HG02938 (cell line): ENCODE measurements around the gene PPFIBP1.

ENCODE experiments used
- ATAC-seq: cut with Tn5 transposase; IDR thresholded peaks from one replicate; pipeline ENCODE4 v1.9.1; 2021; ENCODE audit warnings: mild to moderate bottlenecking, moderate library complexity; ENCODE audit not compliant: unreplicated experiment

PPFIBP1 gene

DNA sequence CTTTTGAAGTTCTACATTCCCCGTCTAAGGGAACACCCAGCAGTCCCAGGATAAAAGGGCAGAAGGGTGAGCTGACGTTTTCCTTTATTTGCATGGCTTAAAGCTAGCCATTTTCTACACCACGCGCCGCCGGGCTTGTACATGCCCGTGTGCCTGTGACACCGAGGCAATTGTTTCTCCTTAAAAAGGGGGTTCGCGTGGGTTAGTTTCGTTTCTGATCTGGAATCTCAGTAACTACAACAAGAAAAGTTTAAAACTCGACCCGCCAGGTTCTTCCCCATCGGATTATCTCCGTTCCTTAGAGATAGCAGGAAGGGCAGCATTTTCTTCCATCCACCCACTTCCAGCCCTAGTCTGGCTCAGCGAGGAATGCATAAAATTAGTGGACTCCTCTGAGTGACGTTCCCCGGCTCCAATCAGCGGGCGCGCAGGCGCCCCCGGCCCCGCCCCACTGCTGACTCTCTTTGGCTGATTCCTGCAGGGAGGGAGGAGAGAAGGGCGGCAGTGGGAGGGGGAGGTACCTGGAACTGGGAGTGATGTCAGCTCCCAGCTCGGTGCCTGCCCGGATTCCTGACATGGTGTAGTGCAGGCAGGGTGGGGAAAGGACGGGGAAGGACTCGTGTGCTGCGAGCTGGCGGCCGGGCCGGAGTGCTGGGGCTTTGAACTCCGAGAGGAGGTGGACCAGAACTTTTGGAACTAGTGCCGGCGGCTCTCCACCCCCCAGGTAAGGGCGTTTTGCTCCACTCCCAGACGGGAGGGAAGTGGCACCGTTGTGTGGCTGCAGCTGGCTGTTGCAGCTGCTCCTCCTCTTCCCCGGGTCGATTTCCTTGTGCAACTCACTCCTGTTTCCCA is at the start of gene PPFIBP1:
Gene PPFIBP1 (plus strand): TSS at position 565 of the 852 bp plus-strand sequence. CDS start 109,191 bp downstream, outside the sequence.
- peak; percentile 87 for ATAC-seq

GRCh38 chr12:27474344-27474743 is 49.7 kb upstream of the PPFIBP1 start:
- no peak for ATAC-seq

- ATAC-seq, result no peak
Measured at GRCh38 chr12:27477049-27477448, 47.0 kb upstream of the PPFIBP1 start.

DNA sequence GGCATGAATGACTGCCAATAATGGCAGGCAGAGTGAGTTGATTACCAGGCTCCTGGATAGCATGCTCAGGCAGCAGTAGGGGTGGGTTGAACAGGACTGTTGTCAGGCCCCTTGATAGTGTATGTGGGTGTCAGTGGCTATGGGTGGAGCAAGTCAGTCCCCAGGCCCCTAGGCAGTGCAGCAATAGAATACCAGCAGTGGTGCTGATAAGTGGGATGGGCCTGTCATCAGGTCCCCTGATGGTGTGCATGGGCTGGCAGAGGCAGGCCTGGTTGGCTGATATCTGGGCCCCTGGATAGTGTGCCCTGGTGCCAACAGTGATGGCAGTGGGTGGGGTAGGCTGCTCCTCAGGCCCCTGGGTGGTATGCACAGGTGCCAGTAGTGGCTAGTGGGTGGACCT is 45.1 kb upstream of the PPFIBP1 start:
- no peak for ATAC-seq

GRCh38 chr12:27480016-27480415 is 44.0 kb upstream of the PPFIBP1 start:
- ATAC-seq, result no peak

DNA sequence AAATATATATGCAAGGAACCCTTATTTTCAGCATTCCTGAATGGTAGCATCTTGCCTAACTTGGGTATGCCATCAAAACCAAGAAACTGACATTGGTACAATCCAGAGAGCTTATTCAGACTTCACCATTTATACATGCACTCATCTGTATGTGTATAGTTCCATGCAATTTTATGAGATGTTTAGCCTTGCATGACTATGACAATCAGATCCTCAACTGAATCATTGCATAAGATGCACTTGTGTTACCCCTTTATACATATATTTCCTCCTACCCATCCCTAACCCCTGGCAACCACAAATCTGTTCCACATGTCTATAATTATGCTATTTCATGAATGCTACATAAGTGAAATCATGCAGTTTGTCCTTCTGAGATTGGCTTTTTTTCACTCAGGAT is 37.0 kb upstream of the PPFIBP1 start:
- ATAC-seq, result no peak

- no peak for ATAC-seq
Measured at GRCh38 chr12:27488479-27488878, 35.5 kb upstream of the PPFIBP1 start.

- no peak for ATAC-seq
Measured at GRCh38 chr12:27491226-27491625, 32.8 kb upstream of the PPFIBP1 start.

DNA sequence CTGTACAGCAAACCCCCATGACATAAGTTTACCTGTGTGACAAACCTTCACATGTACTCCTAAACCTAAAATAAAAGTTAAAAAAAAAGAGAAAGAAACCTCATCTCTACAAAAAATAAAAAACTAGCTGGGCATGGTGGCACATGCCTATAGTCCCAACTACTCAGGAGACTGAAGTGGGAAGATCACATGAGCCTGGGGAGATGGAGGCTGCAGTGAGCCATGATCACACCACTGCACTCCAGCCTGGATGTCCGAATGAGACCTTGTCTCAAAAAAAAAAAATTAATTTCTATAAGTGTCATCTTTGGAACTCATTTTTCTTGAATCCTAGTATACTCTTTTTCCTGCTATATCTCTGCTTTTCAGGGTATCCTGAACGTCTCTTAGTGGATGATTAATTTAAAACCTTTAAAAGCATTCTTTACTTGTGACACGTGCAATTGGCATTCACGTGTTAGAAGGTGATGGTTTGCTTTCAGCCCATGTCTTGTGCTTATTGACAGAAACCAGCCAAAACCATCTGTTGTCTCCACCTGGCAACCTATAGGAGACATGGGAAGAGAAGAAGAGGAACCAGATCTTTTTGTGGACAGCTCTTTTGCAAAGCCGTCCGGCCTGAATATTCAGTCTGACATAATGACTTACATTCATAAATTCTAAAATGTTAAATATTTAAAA is 30.6 kb upstream of the PPFIBP1 start:
- no peak for ATAC-seq

GRCh38 chr12:27497446-27497845 is 26.6 kb upstream of the PPFIBP1 start:
- ATAC-seq, result no peak

DNA sequence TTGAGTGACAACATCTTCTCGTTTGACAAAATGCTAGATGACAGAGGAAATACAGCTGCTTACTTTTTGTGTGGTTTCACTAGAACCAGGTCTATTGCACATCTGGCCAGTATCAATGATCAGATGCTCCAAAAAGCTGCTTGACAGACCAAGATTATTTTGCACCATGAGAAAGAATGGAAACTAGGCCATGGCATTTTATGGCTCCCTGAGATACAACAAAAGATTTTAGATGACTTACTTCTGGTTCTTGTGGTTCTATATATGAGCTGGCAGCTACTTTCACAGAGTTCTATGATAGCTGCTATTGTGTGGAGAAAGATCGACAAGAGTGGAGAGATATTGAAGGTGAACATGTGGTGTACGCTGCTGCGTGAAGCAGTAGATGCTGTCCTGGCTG is 25.9 kb upstream of the PPFIBP1 start:
- ATAC-seq, result no peak

- no peak for ATAC-seq
Measured at GRCh38 chr12:27498761-27499160, 25.2 kb upstream of the PPFIBP1 start.

DNA sequence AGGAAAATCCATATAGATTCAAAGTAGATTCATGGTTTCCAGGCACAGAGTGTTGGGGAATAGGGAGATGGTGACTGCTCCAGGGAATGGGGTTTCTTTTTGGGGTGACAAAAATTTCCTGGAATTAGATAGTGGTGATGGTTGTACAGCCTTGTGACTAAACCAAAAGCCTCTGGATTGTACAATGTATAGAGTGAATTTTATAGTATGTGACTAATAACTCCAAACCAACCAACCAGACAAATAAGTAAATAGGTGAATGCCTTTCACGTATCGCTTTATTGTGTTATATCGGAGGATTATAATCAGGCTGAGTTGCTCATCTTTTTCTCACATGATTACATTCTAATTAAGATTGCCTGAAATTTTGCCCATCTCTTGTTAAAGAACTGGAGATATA is 24.6 kb upstream of the PPFIBP1 start:
- ATAC-seq, result no peak

DNA sequence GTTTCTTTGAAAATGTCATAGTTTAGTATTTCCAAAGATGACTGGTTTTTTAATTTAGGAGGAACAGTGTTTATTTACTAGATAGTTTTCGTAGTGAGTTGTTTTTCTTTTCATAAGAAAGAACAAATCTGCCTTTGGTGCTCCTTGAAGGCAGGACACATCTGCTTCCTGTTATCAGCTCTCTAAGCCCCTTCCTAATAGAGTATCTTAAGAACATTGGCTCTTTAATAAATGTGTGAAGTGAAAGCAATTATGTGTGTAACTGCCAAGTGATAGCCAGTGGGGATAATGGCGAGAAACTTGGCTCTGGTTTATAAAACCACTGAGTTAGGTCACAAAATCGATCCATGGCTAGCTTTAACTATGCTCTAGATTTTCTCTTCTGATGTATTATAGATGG is 23.5 kb upstream of the PPFIBP1 start:
- no peak for ATAC-seq

DNA sequence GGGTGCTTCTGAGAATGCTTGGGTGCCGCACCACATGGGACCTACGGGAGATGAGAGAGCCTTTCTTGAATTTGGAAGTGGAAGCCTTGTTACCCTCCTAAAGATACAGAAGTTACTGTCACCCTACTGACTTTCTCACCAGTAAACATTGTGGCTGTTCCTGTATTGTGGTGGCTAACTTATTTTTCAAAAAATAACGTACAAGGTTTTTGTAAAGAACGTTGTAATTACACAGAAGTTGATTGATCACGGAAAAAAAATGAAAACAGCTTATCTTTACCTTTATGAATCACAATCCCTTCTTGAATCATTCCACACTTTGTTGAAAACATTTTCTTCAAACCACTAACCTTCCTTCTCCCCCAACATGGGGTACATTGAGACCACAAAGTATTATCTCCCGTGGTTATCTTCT is 22.0 kb upstream of the PPFIBP1 start:
- no peak for ATAC-seq

DNA sequence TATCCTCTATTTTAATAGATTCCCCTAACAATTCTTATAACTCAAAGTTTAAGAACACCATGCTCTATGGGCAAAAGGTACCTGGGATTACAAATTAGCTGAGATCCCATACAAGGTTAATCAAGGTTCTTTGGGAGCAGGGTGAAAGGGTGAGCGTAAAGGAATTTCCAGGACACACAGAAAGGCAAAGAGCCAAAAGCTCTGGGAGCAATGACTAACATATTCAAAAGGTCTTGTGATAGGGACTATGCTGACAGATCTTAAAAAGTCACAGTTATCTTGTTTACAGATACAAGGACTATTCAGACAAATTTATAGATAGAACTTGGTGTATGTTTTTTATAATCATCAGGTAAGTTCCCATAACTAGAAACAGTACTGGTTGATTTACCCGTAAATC is 19.5 kb upstream of the PPFIBP1 start:
- no peak for ATAC-seq

DNA sequence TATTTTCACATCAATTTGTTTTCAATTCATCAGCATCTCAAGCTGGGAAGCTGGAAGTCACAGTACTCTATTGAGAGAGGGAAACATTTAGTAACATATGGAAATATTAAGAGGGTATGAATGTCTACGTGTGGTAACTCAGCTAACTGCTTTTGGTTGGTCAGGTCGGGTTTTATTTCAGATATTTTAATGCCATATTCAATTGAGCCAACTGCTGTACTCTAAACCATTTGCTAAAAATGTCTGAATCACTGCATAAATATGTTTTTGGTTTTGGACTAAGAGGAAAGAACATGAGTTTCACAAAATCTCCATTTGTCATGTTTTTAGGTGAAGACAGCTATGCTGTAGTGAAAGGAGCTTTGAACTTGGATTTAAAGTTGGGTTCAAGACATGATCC is 18.9 kb upstream of the PPFIBP1 start:
- ATAC-seq, result no peak

DNA sequence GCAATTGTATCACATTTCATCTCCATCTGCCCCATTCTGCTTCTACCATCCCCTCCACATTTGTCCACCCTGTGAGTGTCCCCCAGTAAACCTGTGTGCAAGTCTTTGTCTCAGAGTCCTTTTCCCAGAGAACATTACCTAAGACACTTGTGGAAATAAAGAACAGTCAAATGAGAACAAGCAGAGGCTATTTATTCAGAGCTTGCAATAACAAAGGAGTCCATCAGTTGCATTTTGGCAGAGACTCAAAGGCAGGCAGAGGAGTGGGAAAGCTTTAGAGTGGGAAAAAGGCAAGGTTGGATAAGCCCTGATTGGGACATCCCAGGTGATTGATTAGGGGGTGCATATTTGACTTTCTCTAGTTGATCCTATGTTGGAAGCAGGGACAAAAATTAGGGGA is 18.2 kb upstream of the PPFIBP1 start:
- ATAC-seq, result no peak

- no peak for ATAC-seq
Measured at GRCh38 chr12:27506645-27507189, 17.3 kb upstream of the PPFIBP1 start.

GRCh38 chr12:27508736-27509431 is 15.1 kb upstream of the PPFIBP1 start:
- no peak for ATAC-seq

DNA sequence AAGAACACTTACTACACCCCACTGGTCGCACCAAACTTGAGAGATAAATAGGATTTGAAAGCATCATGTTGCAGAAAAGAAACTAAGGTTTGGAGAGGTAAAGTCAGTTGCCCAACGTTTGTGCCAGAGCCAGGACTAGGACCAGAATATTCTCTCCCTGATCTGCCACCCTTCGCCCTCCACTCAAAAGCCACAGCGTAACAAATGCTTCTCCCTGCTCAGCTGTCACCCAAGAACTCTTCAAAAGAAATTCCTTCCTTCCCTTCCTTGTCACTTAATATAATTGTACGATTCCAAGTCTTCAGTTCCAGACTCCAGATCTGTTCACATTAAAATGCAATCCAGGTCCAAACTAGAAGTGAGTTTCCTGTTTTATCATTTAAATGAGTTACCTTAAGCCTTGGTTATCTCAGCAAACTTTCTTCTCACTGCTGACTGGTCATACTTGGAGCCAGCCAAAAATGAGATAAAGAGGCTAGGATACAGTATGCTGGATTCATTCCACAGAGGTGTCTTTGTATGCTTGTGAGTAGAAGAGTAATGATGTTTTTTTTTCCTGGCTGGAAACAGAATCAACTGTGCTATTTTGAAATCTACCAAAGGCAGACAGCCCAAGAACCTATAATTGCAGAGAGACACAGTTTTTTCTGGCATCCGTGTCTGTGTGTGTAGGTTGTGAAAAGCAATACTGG is 12.8 kb upstream of the PPFIBP1 start:
- no peak for ATAC-seq
